A673 (cell line): ENCODE measurements around the gene GZMH.

Experiments
- EZH2 ChIP-seq: fragments of 200-600 bp; sonication (generic); IDR thresholded peaks from 2 replicates; pipeline ENCODE4 v1.6.1; 2017; ENCODE audit warnings: borderline replicate concordance, low read depth, mild to moderate bottlenecking, mixed read lengths, antibody characterized with exemption, low read length; ENCODE audit not compliant: poor library complexity, severe bottlenecking
- TF ChIP-seq, protein P1 (sequence below): fragments of 300-800, 200-600 bp; sonication (generic); conservative IDR thresholded peaks from 2 replicates; pipeline ENCODE4 v1.5.1; 2017; ENCODE audit warnings: low read depth, mild to moderate bottlenecking, antibody characterized with exemption, low read length, moderate library complexity, mixed read lengths

DNA sequence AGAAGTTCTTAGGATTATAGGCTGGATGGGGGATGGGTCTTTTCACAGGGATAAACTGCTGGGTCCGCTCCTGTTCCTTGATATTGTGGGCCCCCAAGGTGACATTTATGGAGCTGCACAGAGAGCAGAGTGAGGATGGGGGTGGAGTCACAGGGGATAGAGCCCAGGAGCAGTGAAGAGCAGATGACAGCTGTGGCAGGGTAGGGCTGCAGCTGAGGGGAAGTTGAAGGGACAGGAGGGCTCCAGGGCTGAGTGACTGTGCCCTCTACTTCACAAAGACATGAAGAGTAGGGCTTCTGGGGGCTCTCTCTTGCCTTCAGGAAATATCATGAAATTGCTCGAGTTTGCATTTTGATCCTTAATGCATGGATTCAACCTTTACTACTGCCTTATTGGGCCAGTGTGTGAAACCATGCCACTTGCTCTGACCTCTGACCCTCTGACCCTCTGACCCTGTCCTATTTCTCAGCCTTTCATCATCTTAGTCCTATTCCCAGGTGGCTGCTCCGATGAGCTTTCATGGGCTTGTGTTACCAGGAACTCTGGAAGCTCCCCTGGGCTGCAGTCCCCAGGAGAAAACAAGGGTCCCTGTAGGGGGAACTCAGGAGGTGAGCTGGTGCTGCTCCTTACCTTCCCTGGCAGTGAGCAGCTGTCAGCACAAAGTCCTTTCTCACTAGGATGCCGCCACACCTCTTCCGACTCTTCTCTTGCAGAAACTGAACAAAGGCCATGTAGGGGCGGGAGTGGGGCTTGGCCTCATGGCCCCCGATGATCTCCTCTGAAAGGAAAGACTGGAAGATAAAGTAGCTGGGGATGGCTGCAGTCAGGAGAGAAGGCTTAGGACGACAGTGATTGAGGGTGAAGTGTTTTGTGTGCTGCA is 1.6 kb downstream of the GZMH start:
- TF ChIP-seq, protein P1, sequence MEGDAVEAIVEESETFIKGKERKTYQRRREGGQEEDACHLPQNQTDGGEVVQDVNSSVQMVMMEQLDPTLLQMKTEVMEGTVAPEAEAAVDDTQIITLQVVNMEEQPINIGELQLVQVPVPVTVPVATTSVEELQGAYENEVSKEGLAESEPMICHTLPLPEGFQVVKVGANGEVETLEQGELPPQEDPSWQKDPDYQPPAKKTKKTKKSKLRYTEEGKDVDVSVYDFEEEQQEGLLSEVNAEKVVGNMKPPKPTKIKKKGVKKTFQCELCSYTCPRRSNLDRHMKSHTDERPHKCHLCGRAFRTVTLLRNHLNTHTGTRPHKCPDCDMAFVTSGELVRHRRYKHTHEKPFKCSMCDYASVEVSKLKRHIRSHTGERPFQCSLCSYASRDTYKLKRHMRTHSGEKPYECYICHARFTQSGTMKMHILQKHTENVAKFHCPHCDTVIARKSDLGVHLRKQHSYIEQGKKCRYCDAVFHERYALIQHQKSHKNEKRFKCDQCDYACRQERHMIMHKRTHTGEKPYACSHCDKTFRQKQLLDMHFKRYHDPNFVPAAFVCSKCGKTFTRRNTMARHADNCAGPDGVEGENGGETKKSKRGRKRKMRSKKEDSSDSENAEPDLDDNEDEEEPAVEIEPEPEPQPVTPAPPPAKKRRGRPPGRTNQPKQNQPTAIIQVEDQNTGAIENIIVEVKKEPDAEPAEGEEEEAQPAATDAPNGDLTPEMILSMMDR, result no peak
- no peak for TF ChIP-seq EZH2
